HG03558 (cell line): ENCODE data around the gene XYLT1.

Experiments
- ATAC-seq: cut with Tn5 transposase; IDR thresholded peaks from one replicate; pipeline ENCODE4 v1.9.1; 2021; ENCODE audit warnings: moderate number of reproducible peaks; ENCODE audit not compliant: unreplicated experiment; ENCODE audit errors: extremely low read depth

The XYLT1 gene

GRCh38 chr16:17184026-17184425, 286.7 kb downstream of the XYLT1 start:
- ATAC-seq: no peak

DNA sequence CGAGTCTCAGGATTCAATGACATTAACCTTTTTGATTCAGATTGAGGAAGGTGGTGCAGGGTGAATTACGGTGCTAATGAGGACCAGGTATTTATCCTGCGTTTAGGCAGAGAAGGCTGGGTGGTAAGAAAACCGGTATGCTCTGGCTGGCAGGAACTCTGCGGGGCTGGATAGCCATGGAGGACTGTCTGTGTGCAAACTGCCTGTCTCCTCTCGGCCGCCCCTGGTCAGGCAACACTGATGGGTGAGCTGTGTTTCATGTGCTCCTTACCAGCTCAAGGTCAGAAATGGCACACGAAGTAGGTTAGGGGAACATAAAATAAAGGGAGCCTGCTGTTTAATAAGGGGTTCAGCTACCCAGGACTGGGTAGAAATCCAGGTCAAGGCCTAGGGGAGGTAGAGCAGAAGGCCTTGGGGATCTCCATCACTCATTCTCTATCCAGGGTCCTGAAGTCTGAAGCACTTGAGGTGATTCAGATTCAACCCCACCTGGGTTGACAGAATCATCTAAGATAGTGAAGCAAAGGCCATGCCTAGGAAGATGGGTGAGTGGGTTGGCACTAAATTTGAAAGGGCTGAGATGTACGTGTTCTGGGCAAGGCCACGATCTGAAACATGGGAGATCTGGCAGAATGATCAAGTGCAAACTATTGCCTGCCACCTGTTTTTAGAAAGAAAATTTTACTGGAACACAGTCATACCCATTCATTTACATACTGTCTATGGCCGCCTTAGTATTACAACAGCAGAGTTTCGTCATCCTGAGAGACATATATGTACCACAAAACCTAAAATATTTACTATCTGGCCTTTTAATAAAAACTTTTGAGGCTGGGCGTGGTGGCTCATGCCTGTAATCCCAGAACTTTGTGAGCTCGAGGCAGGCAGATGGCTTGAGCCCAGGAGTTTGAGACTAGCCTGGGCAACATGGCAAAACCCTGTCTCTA, 292.5 kb downstream of the XYLT1 start:
- no peak for ATAC-seq

DNA sequence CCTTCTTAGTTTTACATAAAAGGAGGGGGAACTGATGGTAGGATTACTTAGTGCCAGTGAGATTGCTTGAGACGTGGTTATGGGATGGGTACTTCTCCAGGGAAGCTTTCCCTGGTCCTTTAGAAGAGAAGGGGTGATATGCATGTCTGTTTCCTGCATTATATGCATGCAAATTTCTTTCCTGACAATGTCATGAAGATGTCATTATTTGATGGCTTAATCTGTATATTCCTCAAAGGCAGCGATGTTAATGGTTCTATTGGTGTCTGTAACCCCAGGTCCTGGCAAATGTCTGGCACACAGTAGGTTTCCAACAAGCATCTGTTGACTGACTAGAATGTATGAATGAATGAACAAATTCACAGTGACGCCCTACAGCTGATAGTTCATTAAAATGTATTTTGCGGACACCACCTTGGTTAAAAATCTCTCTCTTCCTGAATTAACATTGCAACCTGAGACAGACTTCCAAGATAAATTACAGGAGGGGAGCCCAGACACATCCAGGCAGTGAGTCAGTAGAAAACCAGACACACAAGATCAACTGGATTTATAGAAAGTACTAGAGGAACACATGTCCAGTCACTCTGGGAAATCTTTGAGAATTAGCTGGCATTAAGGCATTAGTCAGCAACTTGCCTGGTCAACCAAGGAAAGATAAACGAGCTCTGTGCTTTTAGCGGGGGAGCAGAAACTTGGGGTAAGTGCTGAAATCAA, 293.4 kb downstream of the XYLT1 start:
- ATAC-seq: no peak

- ATAC-seq: no peak
Observed at GRCh38 chr16:17176199-17176598, 294.6 kb downstream of the XYLT1 start.

- no peak for ATAC-seq
Observed at GRCh38 chr16:17173281-17173680, 297.5 kb downstream of the XYLT1 start.

DNA sequence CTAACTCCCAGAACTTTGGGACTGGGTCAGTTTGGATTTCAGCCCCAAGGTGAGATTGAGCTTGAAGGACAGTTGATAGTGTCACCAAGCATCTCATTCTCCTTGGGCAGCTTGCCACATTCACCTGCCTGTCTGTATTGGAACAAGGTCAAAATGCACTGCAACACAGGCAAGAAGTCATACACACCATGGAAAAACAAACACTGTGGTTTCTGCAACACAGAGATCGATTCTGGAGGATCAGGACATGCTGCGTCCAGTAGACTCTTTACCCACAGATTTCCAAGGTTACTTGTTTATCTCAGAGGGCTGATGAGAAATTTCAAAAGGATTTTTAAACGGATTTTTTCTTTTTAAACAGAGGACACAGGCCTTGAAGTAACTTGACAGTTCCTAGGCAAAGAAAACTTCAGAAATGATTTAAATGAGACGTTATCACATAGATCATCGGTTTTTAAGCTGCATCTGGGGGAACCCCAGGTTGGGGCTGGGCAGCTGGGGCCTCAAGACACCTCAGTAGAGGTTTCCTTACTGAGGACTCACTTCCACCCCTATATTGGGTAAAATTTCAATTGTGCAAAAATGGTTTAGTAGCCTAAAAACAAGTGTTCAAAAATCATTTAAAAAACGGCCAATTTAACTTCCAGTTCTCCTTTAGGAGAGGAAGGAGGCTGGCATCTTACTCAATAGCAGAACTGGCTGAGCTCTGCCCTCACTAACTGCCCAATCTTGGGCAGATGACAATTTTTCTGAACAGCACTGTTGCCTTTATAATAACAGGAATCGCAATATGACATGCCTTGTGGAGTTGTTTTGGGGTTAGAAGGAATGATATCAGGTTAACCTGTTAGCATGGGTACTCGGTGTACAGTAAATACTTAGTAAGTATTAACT, 299.3 kb downstream of the XYLT1 start:
- ATAC-seq: no peak

DNA sequence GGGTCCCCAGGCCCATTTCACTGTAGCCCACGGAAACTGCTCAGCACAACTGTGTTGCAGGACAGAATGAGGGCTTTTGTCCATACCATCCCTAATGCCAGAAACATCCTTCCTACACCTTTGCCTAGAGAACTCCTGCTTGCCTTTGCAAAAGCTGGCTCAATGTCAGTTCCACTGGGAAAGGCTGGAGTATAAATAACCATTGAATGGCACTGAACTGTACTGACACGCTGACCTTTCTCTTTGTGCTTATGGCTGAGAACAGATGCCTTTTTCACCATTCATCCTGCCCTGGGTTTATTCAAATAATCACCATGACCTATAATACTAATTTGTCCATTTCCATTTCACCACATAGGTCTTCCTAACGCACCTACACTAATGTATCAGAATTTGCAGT, 300.3 kb downstream of the XYLT1 start:
- no peak for ATAC-seq

DNA sequence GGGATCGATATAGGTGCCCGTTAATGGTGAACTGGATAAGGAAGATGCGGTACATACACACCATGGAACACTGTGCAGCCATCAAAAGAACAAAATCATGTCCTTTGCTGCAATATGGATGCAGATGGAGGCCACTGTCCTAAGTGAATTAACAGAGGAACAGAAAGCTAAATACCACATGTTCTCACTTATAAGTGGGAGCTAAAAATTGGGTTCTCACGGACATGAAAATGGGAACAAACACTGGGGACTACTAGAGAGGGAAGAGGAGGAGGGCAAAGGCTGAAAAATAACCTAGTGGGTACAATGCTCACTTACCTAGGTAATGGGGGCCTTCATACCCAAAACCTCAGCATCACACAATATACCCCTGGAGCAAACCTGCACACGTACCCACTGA, 302.6 kb downstream of the XYLT1 start:
- no peak for ATAC-seq

DNA sequence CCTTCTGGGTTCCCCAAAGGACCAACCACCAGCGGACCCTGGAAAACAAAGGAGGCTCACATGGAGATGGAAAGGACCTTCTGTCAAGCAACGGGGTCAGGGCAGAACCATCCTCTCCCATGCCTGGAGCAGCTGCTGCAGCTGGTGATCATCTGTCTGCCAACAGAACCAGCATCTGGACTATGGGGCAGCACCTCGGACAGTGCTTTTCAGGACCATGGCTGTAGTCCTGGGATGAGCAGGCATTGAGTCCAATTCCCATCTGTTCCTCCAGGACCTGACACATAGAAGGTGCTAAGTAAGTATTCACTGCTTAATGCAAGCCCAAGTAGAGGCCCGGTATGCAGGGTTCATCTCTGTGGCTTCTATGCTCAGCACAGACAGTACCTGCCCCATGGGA, 304.7 kb downstream of the XYLT1 start:
- no peak for ATAC-seq

- ATAC-seq: no peak
Observed at GRCh38 chr16:17162560-17162959, 308.2 kb downstream of the XYLT1 start.

- ATAC-seq: no peak
Observed at GRCh38 chr16:17160920-17161431, 309.8 kb downstream of the XYLT1 start.

GRCh38 chr16:17160285-17160853, 310.4 kb downstream of the XYLT1 start:
- ATAC-seq: no peak

GRCh38 chr16:17159617-17160016, 311.1 kb downstream of the XYLT1 start:
- ATAC-seq: no peak

DNA sequence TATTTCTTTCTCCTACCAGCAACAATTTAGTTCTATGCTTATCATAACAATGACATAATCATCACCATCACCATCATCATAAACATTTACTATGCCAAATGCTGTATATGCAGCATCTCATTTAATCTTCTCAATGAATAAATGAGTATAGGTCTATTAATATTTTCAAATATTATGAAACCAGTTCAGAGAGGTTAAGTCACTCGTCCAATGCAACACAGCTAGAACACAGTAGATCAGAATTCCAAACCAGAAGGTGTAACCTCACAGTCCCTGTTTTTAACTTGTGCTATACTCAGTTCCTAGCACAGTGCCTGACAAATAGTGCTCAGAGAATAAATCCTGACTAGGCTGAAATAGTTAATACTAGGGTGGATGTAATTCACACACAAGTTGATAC, 314.8 kb downstream of the XYLT1 start:
- no peak for ATAC-seq

- ATAC-seq: no peak
Observed at GRCh38 chr16:17155485-17155884, 315.3 kb downstream of the XYLT1 start.

DNA sequence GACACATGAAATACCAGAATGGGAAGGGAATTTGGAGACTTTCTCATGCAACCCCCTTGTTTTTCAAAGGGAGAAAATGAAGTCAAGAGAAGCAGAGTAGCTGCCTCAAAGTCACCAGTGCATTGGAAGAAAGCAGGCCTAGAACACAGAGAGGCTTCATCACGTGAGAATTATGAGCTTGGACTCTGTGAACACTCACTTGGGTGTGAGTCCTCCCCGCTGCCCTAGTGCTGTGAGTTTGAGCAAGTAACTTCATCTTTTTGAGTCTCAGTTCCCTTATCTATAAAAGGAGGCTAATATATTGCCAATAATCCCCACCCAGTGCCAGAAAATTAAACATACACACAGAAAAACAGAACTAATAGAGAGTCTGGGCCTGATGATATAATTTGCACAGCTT, 315.8 kb downstream of the XYLT1 start:
- no peak for ATAC-seq

DNA sequence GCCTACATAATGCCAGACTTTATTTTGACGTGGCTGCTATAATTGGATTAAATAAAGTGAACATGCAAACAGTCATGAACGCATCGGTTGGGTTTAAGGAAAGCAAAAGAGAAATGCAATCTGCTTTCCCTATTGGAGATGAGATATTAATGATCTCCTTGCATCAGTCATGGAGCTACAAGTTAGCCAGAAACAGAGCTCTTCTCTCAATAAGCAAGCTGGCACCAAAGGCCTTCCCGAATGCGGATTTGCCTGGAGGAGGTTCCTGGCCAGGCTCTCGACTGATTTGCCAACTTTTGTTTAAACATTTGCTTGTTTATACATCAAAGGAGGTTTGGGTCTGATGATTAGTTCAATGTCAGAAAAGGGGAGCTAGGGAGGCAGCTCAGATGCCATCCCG, 318.4 kb downstream of the XYLT1 start:
- ATAC-seq: no peak

- ATAC-seq: no peak
Observed at GRCh38 chr16:17151335-17151734, 319.4 kb downstream of the XYLT1 start.

- ATAC-seq: no peak
Observed at GRCh38 chr16:17149904-17150483, 320.8 kb downstream of the XYLT1 start.

DNA sequence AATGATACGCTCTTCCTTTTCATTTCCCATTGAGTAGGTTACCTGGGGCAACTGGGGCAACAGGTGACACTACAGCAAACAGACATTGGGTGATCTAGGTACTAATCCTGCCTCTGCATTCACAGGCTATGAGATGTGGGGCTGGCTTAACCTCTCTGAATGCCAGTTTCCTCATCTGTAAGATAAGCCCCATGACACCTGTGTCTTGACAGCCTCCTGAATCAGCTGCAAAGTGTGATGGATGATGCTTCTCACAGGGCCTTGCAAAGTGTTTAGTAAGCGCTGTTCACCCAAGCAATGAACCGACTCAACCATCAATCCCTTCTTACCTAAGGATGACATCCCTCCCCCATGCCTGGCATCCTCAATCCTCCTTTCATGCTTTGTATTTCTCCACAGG, 322.8 kb downstream of the XYLT1 start:
- ATAC-seq: no peak
